DLD1 (cell line): ENCODE data around the gene ZMYM1.
"Not testable (repeated sequence)": the region's sequence is repeated elsewhere in the genome, so short reads cannot be mapped to it uniquely, and the experiment has no call there.

ENCODE experiments used
- in situ Hi-C: cut with HindIII; loops from 2 replicates; pipeline ENCODE4 v1.10.0; 2017; ENCODE audit warnings: low sequenced_read_pairs

Gene ZMYM1

GRCh38 chr1:35073265-35073811, 5.8 kb upstream of the ZMYM1 start:
- in situ Hi-C loops: no loop called here

- in situ Hi-C loops: not testable (repeated sequence)
Observed at GRCh38 chr1:35076426-35076825, 2.8 kb upstream of the ZMYM1 start.

- in situ Hi-C loops: no loop called here
Observed at GRCh38 chr1:35080171-35080854, 1.1 kb downstream of the ZMYM1 start.

- in situ Hi-C loops: no loop called here
Observed at GRCh38 chr1:35085421-35085820, 6.2 kb downstream of the ZMYM1 start.

GRCh38 chr1:35097224-35097623, 18.0 kb downstream of the ZMYM1 start:
- in situ Hi-C loops: no loop called here

GRCh38 chr1:35111106-35111505, 31.9 kb downstream of the ZMYM1 start:
- in situ Hi-C loops: no loop called here

GRCh38 chr1:35112668-35113067, 33.5 kb downstream of the ZMYM1 start:
- in situ Hi-C loops: no loop called here

GRCh38 chr1:35115459-35116383, 36.5 kb downstream of the ZMYM1 start:
- in situ Hi-C loops: no loop called here

- in situ Hi-C loops: no loop called here
Observed at GRCh38 chr1:35120458-35121133, 41.4 kb downstream of the ZMYM1 start.

- in situ Hi-C loops: no loop called here
Observed at GRCh38 chr1:35122311-35122710, 43.1 kb downstream of the ZMYM1 start.

GRCh38 chr1:35126546-35126945, 47.4 kb downstream of the ZMYM1 start:
- in situ Hi-C loops: no loop called here

- in situ Hi-C loops: no loop called here
Observed at GRCh38 chr1:35129080-35129479, 49.9 kb downstream of the ZMYM1 start.

GRCh38 chr1:35136780-35137179, 57.6 kb downstream of the ZMYM1 start:
- in situ Hi-C loops: no loop called here

- in situ Hi-C loops: not testable (repeated sequence)
Observed at GRCh38 chr1:35137590-35137989, 58.4 kb downstream of the ZMYM1 start.

GRCh38 chr1:35142294-35142693, 63.1 kb downstream of the ZMYM1 start:
- in situ Hi-C loops: not testable (repeated sequence)

- in situ Hi-C loops: not testable (repeated sequence)
Observed at GRCh38 chr1:35142728-35143127, 63.5 kb downstream of the ZMYM1 start.

- in situ Hi-C loops: no loop called here
Observed at GRCh38 chr1:35143737-35144508, 64.7 kb downstream of the ZMYM1 start.

GRCh38 chr1:35145892-35146549, 66.8 kb downstream of the ZMYM1 start:
- in situ Hi-C loops: not testable (repeated sequence)

- in situ Hi-C loops: no loop called here
Observed at GRCh38 chr1:35151220-35151619, 72.0 kb downstream of the ZMYM1 start.

- in situ Hi-C loops: no loop called here
Observed at GRCh38 chr1:35164893-35165292, 85.7 kb downstream of the ZMYM1 start.
